Panc1 (cell line): Measurements from ENCODE around the gene NNT. TPM values are rescaled to one million over a fixed set of nuclear protein-coding genes. Genes with fewer than 3 reads are reported as not detected.

Source experiments
- ATAC-seq: fragments of 200-7000 bp; cut with Tn5 transposase; 2 replicates; pipeline ENCODE4 v1.9.1; 2020; ENCODE audit warnings: mild to moderate bottlenecking, moderate library complexity
- BruUV-seq: library from RNA; stranded (reverse); fragments of 400-500 nt; replicated peaks from 2 replicates; lab custom pipeline; 2021; lab: Mats Ljungman, UMichigan
- CTCF ChIA-PET: fragments of 300-600 bp; sonication (Branson Sonifier 250); formaldehyde crosslinking; loops from one replicate; lab custom pipeline; 2022; ENCODE audit warnings: antibody characterized with exemption; lab: Charles Lee
- POLR2A ChIA-PET: fragments of 300-600 bp; sonication (Branson Sonifier 250); formaldehyde crosslinking; loops from one replicate; lab custom pipeline; 2022; ENCODE audit warnings: antibody characterized with exemption; lab: Charles Lee
- DNase-seq: peaks from one replicate; pipeline ENCODE4 v3.0.0-alpha.2; 2010; ENCODE audit warnings: low read depth, low spot score
- H3K27ac ChIP-seq: 2 replicates; pipeline ENCODE4 v1.5.1; 2011; ENCODE audit warnings: mild to moderate bottlenecking, low read length, inconsistent platforms
- H3K27me3 ChIP-seq: fragments of 200-500 bp; sonication (Bioruptor generic); 2 replicates; pipeline ENCODE4 v1.6.0; 2014; ENCODE audit warnings: low read length, inconsistent platforms; ENCODE audit not compliant: control insufficient read depth, insufficient read depth
- H3K36me3 ChIP-seq: fragments of 200-500 bp; sonication (Bioruptor generic); 2 replicates; pipeline ENCODE4 v1.5.1; 2014; ENCODE audit warnings: inconsistent platforms, mild to moderate bottlenecking, low read length, moderate library complexity; ENCODE audit not compliant: control insufficient read depth, insufficient read depth
- H3K4me1 ChIP-seq: 2 replicates; pipeline ENCODE4 v1.5.1; 2011; ENCODE audit warnings: inconsistent platforms, mild to moderate bottlenecking, low read length, moderate library complexity; ENCODE audit not compliant: control insufficient read depth, insufficient read depth
- H3K4me3 ChIP-seq, 2 experiments: 2 replicates each; pipeline ENCODE4 v1.5.1; 2011 to 2012; ENCODE audit warnings: low read depth in 2 of 2, low read length in 2 of 2, mild to moderate bottlenecking in 2 of 2, inconsistent platforms in 1 of 2, moderate library complexity in 1 of 2
- H3K9me3 ChIP-seq: fragments of 200-500 bp; sonication (Bioruptor generic); 2 replicates; pipeline ENCODE4 v1.5.1; 2014; ENCODE audit warnings: low read depth, mild to moderate bottlenecking, inconsistent platforms, low read length, moderate library complexity; ENCODE audit not compliant: control insufficient read depth, insufficient read depth
- POLR2AphosphoS5 ChIP-seq: IDR thresholded peaks from 2 replicates; pipeline ENCODE4 v1.6.1; 2012; ENCODE audit warnings: mild to moderate bottlenecking, low read depth, low read length, moderate library complexity
- REST ChIP-seq, 2 experiments: IDR thresholded peaks; 2 replicates each; pipeline ENCODE4 v1.6.1; 2011 to 2012; ENCODE audit warnings: low read depth in 2 of 2, control low read depth in 1 of 2, low read length in 1 of 2, mild to moderate bottlenecking in 1 of 2, moderate library complexity in 1 of 2; ENCODE audit not compliant: insufficient read depth in 1 of 2
- SIN3A ChIP-seq: IDR thresholded peaks from 2 replicates; pipeline ENCODE4 v1.6.1; 2012; ENCODE audit warnings: low read depth, mild to moderate bottlenecking, low read length, moderate library complexity, borderline replicate concordance; ENCODE audit not compliant: insufficient read depth
- TCF7L2 ChIP-seq: IDR thresholded peaks from 2 replicates; pipeline ENCODE4 v1.6.1; 2011; ENCODE audit warnings: mild to moderate bottlenecking, low read depth, low read length, inconsistent platforms
- in situ Hi-C: cut with HindIII; loops from 2 replicates; pipeline ENCODE4 v1.10.0; 2016; ENCODE audit warnings: low sequenced_read_pairs, low pct_unique_long_range_greater_than_20kb
- intact Hi-C: fragments of 100-400 bp; cut with micrococcal nuclease; formaldehyde crosslinking; loops from one replicate; pipeline ENCODE4 v1.10.0; 2022; ENCODE audit not compliant: unreplicated experiment
- total RNA-seq: library from RNA; stranded (reverse); gene quantifications from one replicate; pipeline ENCODE4 v1.2.1, GENCODE V29; 2021; ENCODE audit not compliant: unreplicated experiment
- TF ChIP-seq, protein P1 (sequence below): fragments of 450-650 bp; IDR thresholded peaks from 2 replicates; pipeline ENCODE4 v1.5.1; 2017; ENCODE audit warnings: mild to moderate bottlenecking

The NNT gene
- total RNA-seq, 1 experiment from 2014 or later, result 78.7 TPM

DNA sequence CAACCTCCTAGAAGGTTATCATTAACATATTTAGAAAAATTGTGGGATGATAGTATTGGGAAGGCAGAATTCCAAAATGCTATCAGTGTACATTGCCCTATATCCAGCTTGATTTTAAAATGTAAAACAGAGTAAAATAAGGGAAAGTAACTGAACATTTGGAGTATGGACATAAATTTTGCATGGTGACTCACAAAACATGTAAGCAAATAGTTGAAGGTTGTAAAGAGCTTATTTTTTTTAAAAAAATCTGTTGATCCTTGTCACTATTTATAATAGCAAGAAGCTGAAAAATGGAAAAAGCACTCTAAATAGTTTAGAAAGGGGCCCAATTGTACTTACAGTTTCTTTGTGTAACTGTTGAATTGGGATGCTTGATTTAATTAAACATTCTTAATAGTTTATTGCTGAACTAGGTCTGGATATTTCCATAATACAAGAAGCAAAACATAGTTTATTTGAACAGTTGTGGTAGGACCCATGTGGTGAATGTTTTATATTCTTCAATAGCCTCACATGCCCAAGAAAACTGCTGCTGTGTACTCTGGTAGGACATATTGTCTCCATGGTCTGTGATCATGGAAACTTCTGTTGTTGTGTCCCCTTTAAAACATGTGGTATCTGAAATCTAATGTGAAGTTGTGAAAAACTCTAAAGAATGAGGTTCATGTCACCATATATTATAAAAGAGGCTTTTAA lies 82.4 kb downstream of the NNT start:
- Histone ChIP-seq H3K9me3 (no peaks in the 10 kb centered on the region), H3K27ac (no peak overlapping the region), H3K36me3 (no peaks in the 10 kb centered on the region; the same call in 1 of the 2 replicates), H3K4me1 (no peaks in the 10 kb centered on the region), H3K4me3 (no peak overlapping the region), H3K27me3 (no peaks in the 10 kb centered on the region)
- CTCF ChIA-PET, result interaction anchor here (0.6 kb wide), 1 partner anchor 777 kb away, joined by 3 read pairs; no protein-coding TSS in a partner anchor
- intact Hi-C loops (no loop called here), in situ Hi-C loops (no loop called here)
- BruUV-seq, result no TSS peak
- no peak for DNase-seq
- TF ChIP-seq, protein P1, sequence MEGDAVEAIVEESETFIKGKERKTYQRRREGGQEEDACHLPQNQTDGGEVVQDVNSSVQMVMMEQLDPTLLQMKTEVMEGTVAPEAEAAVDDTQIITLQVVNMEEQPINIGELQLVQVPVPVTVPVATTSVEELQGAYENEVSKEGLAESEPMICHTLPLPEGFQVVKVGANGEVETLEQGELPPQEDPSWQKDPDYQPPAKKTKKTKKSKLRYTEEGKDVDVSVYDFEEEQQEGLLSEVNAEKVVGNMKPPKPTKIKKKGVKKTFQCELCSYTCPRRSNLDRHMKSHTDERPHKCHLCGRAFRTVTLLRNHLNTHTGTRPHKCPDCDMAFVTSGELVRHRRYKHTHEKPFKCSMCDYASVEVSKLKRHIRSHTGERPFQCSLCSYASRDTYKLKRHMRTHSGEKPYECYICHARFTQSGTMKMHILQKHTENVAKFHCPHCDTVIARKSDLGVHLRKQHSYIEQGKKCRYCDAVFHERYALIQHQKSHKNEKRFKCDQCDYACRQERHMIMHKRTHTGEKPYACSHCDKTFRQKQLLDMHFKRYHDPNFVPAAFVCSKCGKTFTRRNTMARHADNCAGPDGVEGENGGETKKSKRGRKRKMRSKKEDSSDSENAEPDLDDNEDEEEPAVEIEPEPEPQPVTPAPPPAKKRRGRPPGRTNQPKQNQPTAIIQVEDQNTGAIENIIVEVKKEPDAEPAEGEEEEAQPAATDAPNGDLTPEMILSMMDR, result no peak
- TF ChIP-seq POLR2AphosphoS5, result no peak
- POLR2A ChIA-PET, result no interaction called here
- ATAC-seq, result no peak

DNA sequence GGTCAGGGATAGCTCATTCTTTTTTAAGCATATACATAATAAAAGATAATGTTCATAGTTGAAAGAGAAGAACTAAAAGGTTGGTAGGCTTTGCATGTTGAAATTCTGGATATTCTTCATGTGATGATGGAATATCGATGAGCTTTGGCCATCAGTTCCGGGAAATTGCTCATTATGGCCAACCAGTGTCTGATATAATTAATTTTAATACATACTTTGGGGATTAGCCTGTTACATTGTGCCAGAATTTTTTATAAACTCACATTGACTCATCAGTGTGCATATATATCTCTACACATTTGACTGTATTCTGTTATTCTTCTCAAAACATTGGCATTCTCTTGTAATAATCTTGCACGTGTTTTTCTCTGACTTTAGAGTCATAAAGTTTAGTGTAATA lies 84.3 kb downstream of the NNT start:
- no peaks in the 10 kb centered on the region for H3K4me1 ChIP-seq
- POLR2A ChIA-PET, result no interaction called here
- in situ Hi-C loops (no loop called here), intact Hi-C loops (no loop called here)
- no peak overlapping the region for H3K4me3 ChIP-seq
- BruUV-seq, result no TSS peak
- TF ChIP-seq, protein P1, result no peak
- TF ChIP-seq SIN3A (no peak), TCF7L2 (no peak), REST (IDR thresholded peaks at IDR 0.05; ENCODE audit: insufficient read depth in 1 of 2, low read depth in 2 of 2, low read length in 1 of 2) (no peak), POLR2AphosphoS5 (no peak)
- no peaks in the 10 kb centered on the region for H3K9me3 ChIP-seq
- no peaks in the 10 kb centered on the region; the same call in 1 of the 2 replicates for H3K36me3 ChIP-seq
- H3K27ac ChIP-seq, result no peak overlapping the region
- CTCF ChIA-PET, result no interaction called here
- DNase-seq (no peak), ATAC-seq (no peak)
- no peaks in the 10 kb centered on the region for H3K27me3 ChIP-seq
